ENCODE results near the gene ASTN2.

DNA sequence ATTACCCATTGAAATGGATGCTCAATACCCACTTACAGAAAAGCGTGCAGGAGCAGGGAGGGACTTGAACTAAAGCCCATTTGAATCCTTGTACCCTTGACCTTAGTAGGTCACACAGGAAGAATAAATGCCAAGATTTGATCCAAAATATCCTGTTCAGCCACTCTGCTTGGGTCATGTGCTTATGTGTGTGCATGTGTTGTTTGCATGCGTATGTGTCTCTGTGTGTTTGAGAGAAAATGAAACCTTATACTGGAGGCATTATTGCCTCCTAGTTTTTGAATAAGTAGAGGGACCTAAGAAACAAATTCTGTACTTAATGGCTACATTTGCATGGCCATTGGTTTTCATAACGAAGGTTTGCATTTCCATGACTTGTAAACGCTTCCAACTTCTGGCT, 791.1 kb downstream of the ASTN2 start:
- no peak for TF ChIP-seq POLR2A (IDR thresholded peaks at IDR 0.05)
- TF ChIP-seq, protein P1, sequence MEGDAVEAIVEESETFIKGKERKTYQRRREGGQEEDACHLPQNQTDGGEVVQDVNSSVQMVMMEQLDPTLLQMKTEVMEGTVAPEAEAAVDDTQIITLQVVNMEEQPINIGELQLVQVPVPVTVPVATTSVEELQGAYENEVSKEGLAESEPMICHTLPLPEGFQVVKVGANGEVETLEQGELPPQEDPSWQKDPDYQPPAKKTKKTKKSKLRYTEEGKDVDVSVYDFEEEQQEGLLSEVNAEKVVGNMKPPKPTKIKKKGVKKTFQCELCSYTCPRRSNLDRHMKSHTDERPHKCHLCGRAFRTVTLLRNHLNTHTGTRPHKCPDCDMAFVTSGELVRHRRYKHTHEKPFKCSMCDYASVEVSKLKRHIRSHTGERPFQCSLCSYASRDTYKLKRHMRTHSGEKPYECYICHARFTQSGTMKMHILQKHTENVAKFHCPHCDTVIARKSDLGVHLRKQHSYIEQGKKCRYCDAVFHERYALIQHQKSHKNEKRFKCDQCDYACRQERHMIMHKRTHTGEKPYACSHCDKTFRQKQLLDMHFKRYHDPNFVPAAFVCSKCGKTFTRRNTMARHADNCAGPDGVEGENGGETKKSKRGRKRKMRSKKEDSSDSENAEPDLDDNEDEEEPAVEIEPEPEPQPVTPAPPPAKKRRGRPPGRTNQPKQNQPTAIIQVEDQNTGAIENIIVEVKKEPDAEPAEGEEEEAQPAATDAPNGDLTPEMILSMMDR (IDR thresholded peaks at IDR 0.05) = no peak

Data from Peyer's patch (tissue), 4 donors.